K562 (cell line): ENCODE results near the gene AAMDC. TPM values are rescaled to one million over a fixed set of nuclear protein-coding genes. Genes with fewer than 3 reads are reported as not detected.
A peak's percentile ranks its signal among the peaks of the same experiment; 100 is the strongest.

Experiments used
- ATAC-seq: fragments of 200-7000 bp; cut with Tn5 transposase; 3 replicates; pipeline ENCODE4 v1.9.1; 2020; ENCODE audit warnings: moderate library complexity
- BruUV-seq: library from RNA; stranded (reverse); fragments of 400-500 nt; replicated peaks from 2 replicates; lab custom pipeline; 2021; lab: Mats Ljungman, UMichigan
- CTCF ChIA-PET: fragments of 300-600 bp; formaldehyde crosslinking; extraction: SDS; loops from one replicate; lab custom pipeline; 2021; ENCODE audit warnings: low intra/inter-chr PET ratio; lab: Yijun Ruan, JAX
- POLR2A ChIA-PET: fragments of 300-600, 350-650 bp; sonication (Branson Sonifier 250); formaldehyde crosslinking; extraction: SDS; loops from one replicate; lab custom pipeline; 2021; ENCODE audit warnings: antibody characterized with exemption, inconsistent platforms; lab: Yijun Ruan, JAX
- DNase-seq, 4 experiments: peaks; one replicate each; pipeline versions ENCODE4 v3.0.0 to v3.0.0-alpha.2; 2011 to 2018; ENCODE audit warnings: low spot score in 3 of 4, mixed read lengths in 3 of 4; ENCODE audit errors: extremely low read depth in 1 of 4
- FAIRE-seq: peaks from 2 replicates; lab custom pipeline; 2011; peaks lifted over from hg19 to GRCh38; lab: Jason Lieb, UNC
- H2AFZ ChIP-seq: 2 replicates; pipeline ENCODE4 v1.6.0; 2011; ENCODE audit warnings: low read depth, low read length, control low read depth, inconsistent platforms
- H3K27ac ChIP-seq: fragments of 200-600 bp; 3 replicates; pipeline ENCODE4 v1.8.0; 2011; ENCODE audit warnings: low read depth, mild to moderate bottlenecking, control low read depth, inconsistent platforms, low read length, moderate library complexity, mixed read lengths; ENCODE audit errors: extremely low read depth
- H3K27me3 ChIP-seq, 2 experiments: fragments of 300-600 bp in 1 of 2; 2 replicates in 1 of 2; 3 replicates in 1 of 2; pipeline versions ENCODE4 v1.6.0 to v1.8.0; 2011; ENCODE audit warnings: inconsistent platforms in 2 of 2, low read length in 2 of 2, mild to moderate bottlenecking in 1 of 2, mixed read lengths in 1 of 2, moderate library complexity in 1 of 2; ENCODE audit not compliant: control insufficient read depth in 2 of 2, insufficient read depth in 2 of 2
- H3K36me3 ChIP-seq: fragments of 300-600 bp; 3 replicates; pipeline ENCODE4 v1.8.0; 2011; ENCODE audit warnings: mild to moderate bottlenecking, low read length, inconsistent platforms; ENCODE audit not compliant: control insufficient read depth, insufficient read depth
- H3K4me1 ChIP-seq, 2 experiments: fragments of 200-600 bp in 1 of 2; replicated peaks in 1 of 2; 2 replicates in 1 of 2; 3 replicates in 1 of 2; pipeline versions ENCODE4 v1.5.1 to v1.8.0; 2011; ENCODE audit warnings: inconsistent platforms in 2 of 2, low read length in 2 of 2, mild to moderate bottlenecking in 1 of 2, mixed read lengths in 1 of 2, moderate library complexity in 1 of 2; ENCODE audit not compliant: control insufficient read depth in 2 of 2, insufficient read depth in 2 of 2
- H3K4me2 ChIP-seq: 2 replicates; pipeline ENCODE4 v1.6.1; 2011; ENCODE audit warnings: low read length, control low read depth, inconsistent platforms, mixed read lengths; ENCODE audit not compliant: insufficient read depth
- H3K4me3 ChIP-seq: fragments of 200-600 bp; sonication (generic), shearing (Covaris generic); 2 replicates; pipeline ENCODE4 v1.5.1; 2016; ENCODE audit warnings: control low read depth, inconsistent platforms
- H3K79me2 ChIP-seq: fragments of 200-600 bp; 3 replicates; pipeline ENCODE4 v1.8.0; 2011; ENCODE audit warnings: low read length, inconsistent platforms; ENCODE audit not compliant: control insufficient read depth, insufficient read depth
- H3K9ac ChIP-seq, 2 experiments: 2 replicates each; pipeline versions ENCODE4 v1.6.0 to v1.6.1; 2011; ENCODE audit warnings: low read depth in 2 of 2, low read length in 2 of 2, control low read depth in 1 of 2, inconsistent platforms in 1 of 2, mild to moderate bottlenecking in 1 of 2, mixed read lengths in 1 of 2; ENCODE audit not compliant: insufficient read depth in 1 of 2
- H3K9me1 ChIP-seq: one replicate; pipeline ENCODE4 v1.6.0; 2011; ENCODE audit warnings: inconsistent platforms, mild to moderate bottlenecking, low read length, moderate library complexity; ENCODE audit not compliant: control insufficient read depth, insufficient read depth
- H3K9me3 ChIP-seq: replicated peaks from 2 replicates; pipeline ENCODE4 v1.5.1; 2011; ENCODE audit warnings: low read depth, low read length, inconsistent platforms; ENCODE audit not compliant: control insufficient read depth, insufficient read depth
- H4K20me1 ChIP-seq: replicated peaks from 2 replicates; pipeline ENCODE4 v1.6.1; 2011; ENCODE audit warnings: low read length, inconsistent platforms, mixed read lengths; ENCODE audit not compliant: control insufficient read depth, insufficient read depth
- C11orf30 ChIP-seq: fragments of 450-650 bp; IDR thresholded peaks from 2 replicates; pipeline ENCODE4 v1.6.1; 2016; ENCODE audit warnings: low read depth, mild to moderate bottlenecking
- GATA2 ChIP-seq: sonication (generic); formaldehyde crosslinking; IDR thresholded peaks from 2 replicates; pipeline ENCODE4 v1.4.0; 2020; ENCODE audit warnings: mild to moderate bottlenecking, missing genetic modification reagents
- KLF1 ChIP-seq: fragments of 450-650 bp; IDR thresholded peaks from 2 replicates; pipeline ENCODE4 v1.6.1; 2016; ENCODE audit warnings: missing genetic modification characterization, missing compliant biosample characterization
- NR0B1 ChIP-seq: fragments of 450-650 bp; IDR thresholded peaks from one replicate; pipeline ENCODE4 v1.6.1; 2018; ENCODE audit warnings: mild to moderate bottlenecking, moderate library complexity; ENCODE audit not compliant: partially characterized antibody
- NR1H2 ChIP-seq: sonication (generic); formaldehyde crosslinking; IDR thresholded peaks from 2 replicates; pipeline ENCODE4 v1.4.0; 2020; ENCODE audit warnings: mild to moderate bottlenecking, missing genetic modification reagents
- POLR2AphosphoS2 ChIP-seq: IDR thresholded peaks from 2 replicates; pipeline ENCODE4 v1.6.1; 2012; ENCODE audit warnings: low read length, improper control_type of control experiment
- TCF15 ChIP-seq: fragments of 250-450 bp; sonication (Bioruptor Pico); IDR thresholded peaks from 2 replicates; pipeline ENCODE4 v1.8.0; 2022; ENCODE audit warnings: moderate library complexity, mild to moderate bottlenecking, inconsistent platforms
- U2AF2 ChIP-seq: fragments of 200-400 bp; formaldehyde crosslinking; optimal IDR thresholded peaks from 2 replicates; pipeline ENCODE3; 2017; ENCODE audit warnings: low read depth, mild to moderate bottlenecking, low read length
- ZNF316 ChIP-seq: fragments of 450-650 bp; IDR thresholded peaks from 2 replicates; pipeline ENCODE4 v1.6.1; 2016
- in situ Hi-C: fragments of 300-500 bp; cut with MboI; formaldehyde crosslinking; loops from 4 replicates; pipeline ENCODE4 v1.15.0; 2018; ENCODE audit warnings: inconsistent platforms, mixed read lengths
- intact Hi-C: fragments of 100-400 bp; cut with micrococcal nuclease; formaldehyde crosslinking; loops from 2 replicates; pipeline ENCODE4 v1.14.2; 2022
- polyA plus RNA-seq, 8 experiments: library from polyadenylated mRNA; depleted of rRNA in 4 of 8; stranded (reverse) in 5 of 8; unstranded in 3 of 8; fragments of >200 nt; fragmentation: Nextera tagmentation in 2 of 8; fragmentation: Illumina TruSeq in 1 of 8; extraction: Ambion mirVana in 2 of 8; extraction: Trizol in 1 of 8; gene quantifications; 2 replicates each; pipeline versions ENCODE4 v1.2.1 to v1.2.3, GENCODE V29; 2011 to 2014; ENCODE audit warnings: inconsistent platforms in 1 of 8, missing spikeins in 1 of 8
- total RNA-seq, 7 experiments: library from RNA; depleted of rRNA in 6 of 7; stranded (reverse); fragments of >200 nt in 6 of 7; fragmentation: Illumina TruSeq in 2 of 7; extraction: Trizol in 2 of 7; gene quantifications; 2 replicates each; pipeline versions ENCODE4 v1.2.1 to v1.2.3, GENCODE V29; 2011 to 2021; ENCODE audit warnings: low replicate concordance in 1 of 7
- TF ChIP-seq, protein P1 (sequence below), 2 experiments: fragments of 450-650 bp; formaldehyde crosslinking in 1 of 2; IDR thresholded peaks; 2 replicates each; pipeline versions ENCODE4 v1.4.0 to v1.6.1; 2014 to 2020; ENCODE audit warnings: mild to moderate bottlenecking in 2 of 2, borderline replicate concordance in 1 of 2, low read depth in 1 of 2
- TF ChIP-seq, protein P2 (sequence below): sonication (generic); formaldehyde crosslinking; IDR thresholded peaks from 2 replicates; pipeline ENCODE4 v1.8.0; 2022; ENCODE audit warnings: missing genetic modification reagents, mild to moderate bottlenecking, borderline replicate concordance

Gene AAMDC
- total and polyA plus RNA-seq, 9 of the 15 experiments (the other 6 are each of a cell fraction or from before 2014, with no cell fraction given) = 10.4 to 40.6 (median 15.6) TPM

DNA sequence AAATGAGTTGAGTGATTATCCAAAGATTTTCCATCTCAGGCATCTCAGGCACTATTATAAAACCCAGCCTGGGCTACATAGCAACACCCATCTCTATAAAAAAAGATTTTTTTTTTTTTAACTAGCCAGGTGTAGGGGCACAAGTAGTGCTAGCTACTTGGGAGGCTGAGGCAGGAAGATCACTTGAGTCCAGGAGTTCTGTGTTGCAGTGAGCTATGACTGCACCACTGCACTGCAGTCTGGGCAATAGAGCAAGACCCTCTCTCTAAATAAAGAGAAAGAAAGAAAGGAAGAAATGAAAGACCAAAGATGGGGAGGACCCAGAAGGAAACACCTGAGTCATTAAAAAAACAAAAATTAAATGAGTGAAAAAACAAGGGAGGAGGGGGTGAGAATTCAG, 14.5 kb upstream of the AAMDC start:
- Histone ChIP-seq H3K79me2 (peaks cover 89% of the 10 kb centered on the region), H3K9me3 (no peaks in the 10 kb centered on the region), H4K20me1 (no peaks in the 10 kb centered on the region; the same call in 1 of the 2 replicates), H3K9ac (no peak overlapping the region), H3K4me2 (no peak overlapping the region), H3K27me3 (no peaks in the 10 kb centered on the region), H3K4me3 (no peak overlapping the region), H3K36me3 (peaks cover 29% of the 10 kb centered on the region; the same call in 2 of the 3 replicates), H2AFZ (no peak overlapping the region), H3K9me1 (no peaks in the 10 kb centered on the region), H3K4me1 (peaks cover 0 to 11% of the 10 kb centered on the region in 2 experiments; a peak in 2 of 5 replicates), H3K27ac (no peak overlapping the region)
- POLR2A ChIA-PET = interaction anchor here (0.8 kb wide), 1 partner anchor 623 kb away, joined by 4 read pairs; no protein-coding TSS in a partner anchor
- BruUV-seq = no TSS peak
- in situ Hi-C loops (no loop called here), intact Hi-C loops (no loop called here)
- FAIRE-seq = no peak
- no peak for ATAC-seq
- no peak for DNase-seq
- CTCF ChIA-PET = no interaction called here
- no peak for TF ChIP-seq NR0B1
- TF ChIP-seq U2AF2 = no peak
- TF ChIP-seq NR1H2 = no peak
- TF ChIP-seq KLF1 (tag) = no peak
- peak; percentile 25; the same call in 1 of the 2 replicates for TF ChIP-seq C11orf30
- no peak for TF ChIP-seq POLR2AphosphoS2
- TF ChIP-seq, protein P1, sequence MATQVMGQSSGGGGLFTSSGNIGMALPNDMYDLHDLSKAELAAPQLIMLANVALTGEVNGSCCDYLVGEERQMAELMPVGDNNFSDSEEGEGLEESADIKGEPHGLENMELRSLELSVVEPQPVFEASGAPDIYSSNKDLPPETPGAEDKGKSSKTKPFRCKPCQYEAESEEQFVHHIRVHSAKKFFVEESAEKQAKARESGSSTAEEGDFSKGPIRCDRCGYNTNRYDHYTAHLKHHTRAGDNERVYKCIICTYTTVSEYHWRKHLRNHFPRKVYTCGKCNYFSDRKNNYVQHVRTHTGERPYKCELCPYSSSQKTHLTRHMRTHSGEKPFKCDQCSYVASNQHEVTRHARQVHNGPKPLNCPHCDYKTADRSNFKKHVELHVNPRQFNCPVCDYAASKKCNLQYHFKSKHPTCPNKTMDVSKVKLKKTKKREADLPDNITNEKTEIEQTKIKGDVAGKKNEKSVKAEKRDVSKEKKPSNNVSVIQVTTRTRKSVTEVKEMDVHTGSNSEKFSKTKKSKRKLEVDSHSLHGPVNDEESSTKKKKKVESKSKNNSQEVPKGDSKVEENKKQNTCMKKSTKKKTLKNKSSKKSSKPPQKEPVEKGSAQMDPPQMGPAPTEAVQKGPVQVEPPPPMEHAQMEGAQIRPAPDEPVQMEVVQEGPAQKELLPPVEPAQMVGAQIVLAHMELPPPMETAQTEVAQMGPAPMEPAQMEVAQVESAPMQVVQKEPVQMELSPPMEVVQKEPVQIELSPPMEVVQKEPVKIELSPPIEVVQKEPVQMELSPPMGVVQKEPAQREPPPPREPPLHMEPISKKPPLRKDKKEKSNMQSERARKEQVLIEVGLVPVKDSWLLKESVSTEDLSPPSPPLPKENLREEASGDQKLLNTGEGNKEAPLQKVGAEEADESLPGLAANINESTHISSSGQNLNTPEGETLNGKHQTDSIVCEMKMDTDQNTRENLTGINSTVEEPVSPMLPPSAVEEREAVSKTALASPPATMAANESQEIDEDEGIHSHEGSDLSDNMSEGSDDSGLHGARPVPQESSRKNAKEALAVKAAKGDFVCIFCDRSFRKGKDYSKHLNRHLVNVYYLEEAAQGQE (IDR thresholded peaks at IDR 0.05; ENCODE audit: borderline replicate concordance) = no peak
- TF ChIP-seq, protein P1 (CRISPR knock-in tag; IDR thresholded peaks at IDR 0.05; ENCODE audit: low read depth) = no peak
- TF ChIP-seq GATA2 (CRISPR knock-in tag) = no peak
- TF ChIP-seq TCF15 (CRISPR knock-in tag) = no peak
- peak; percentile 43 for TF ChIP-seq ZNF316
- TF ChIP-seq, protein P2, sequence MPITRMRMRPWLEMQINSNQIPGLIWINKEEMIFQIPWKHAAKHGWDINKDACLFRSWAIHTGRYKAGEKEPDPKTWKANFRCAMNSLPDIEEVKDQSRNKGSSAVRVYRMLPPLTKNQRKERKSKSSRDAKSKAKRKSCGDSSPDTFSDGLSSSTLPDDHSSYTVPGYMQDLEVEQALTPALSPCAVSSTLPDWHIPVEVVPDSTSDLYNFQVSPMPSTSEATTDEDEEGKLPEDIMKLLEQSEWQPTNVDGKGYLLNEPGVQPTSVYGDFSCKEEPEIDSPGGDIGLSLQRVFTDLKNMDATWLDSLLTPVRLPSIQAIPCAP (CRISPR knock-in tag) = no peak
